Esophagus mucosa (tissue), 1 donor: ENCODE measurements around the gene TDRD9. TPM values are rescaled to one million over a fixed set of nuclear protein-coding genes. Genes with fewer than 3 reads are reported as not detected.

Experiments used
- ATAC-seq: fragments of 200-7000 bp; cut with Tn5 transposase; one replicate; pipeline ENCODE4 v1.9.1; 2020
- total RNA-seq: library from RNA; stranded (reverse); gene quantifications from one replicate; pipeline ENCODE4 v1.2.4, GENCODE V29; 2023
- donor health status: DM: yes; HTN: yes; CAD: no.

The TDRD9 gene
- total RNA-seq, 1 donor from 2014 or later, result 0.16 TPM

DNA sequence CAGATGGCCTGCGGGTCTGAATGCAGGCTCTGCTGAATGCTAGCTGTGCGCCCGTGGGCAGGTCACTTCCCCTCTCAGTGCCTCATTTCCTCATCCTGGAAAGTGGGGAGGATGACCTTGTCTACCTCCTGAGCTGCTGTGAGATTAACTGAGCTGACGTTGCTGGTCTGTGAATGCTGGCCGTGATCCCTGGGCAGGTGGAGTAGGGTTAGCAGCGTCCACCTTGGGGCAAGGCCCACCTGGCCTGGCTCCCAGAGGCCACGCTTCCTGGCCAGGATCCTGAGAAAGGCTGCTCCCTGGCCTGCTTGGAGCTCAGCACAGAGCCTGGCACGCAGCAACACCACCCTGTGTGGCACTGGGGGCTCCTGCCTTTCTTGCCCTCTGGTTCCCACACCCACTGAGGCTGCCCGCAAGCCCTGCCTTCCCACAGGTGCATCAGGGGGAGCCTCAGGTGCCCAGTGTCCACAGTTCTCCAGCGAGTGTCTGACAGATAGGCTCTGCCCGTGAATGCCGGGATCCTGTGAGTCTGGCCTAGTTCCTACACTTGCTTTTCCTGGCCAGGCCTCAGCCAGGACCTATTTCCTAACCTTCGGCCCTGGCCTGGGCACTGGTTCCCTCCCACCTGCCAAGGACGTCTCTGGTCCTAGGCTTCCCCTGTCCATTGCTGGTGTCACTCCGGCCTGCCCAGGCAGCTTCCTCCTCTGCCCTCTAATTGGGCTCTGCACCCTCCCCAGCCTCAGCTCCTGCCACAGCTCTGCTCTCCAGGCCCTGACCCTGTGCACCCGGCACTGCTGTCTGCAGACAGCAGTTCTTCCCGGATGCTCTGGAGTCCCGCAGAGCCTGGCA, 37.2 kb upstream of the TDRD9 start:
- ATAC-seq, result no peak

DNA sequence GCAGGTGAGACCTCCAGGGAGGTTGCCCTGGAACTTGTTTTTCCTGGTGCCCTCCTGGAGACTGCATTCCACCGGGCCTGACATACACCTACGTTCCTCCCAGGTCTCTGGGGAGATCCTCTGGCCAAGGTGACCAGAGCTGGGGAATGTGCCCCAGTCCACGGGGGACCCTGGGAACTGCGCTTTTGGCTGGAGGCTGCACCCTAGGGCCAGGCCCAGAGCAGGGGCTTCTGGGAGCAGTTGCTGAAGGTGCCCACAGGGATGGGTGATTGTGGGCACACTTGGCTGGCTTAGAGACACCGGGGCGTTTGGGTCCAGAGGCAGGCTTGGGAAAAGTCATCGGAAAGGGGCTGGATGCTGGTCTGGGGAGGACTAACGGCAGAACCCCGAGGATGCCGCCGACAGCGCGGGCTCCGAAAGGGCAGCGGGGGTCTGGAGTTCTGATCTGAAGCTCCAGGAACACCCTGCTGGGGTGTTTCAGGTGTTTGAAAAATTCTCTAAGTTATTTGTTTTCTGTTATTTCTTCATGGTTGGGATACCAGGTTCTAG, 36.5 kb upstream of the TDRD9 start:
- no peak for ATAC-seq

GRCh38 chr14:103892247-103892646, 36.0 kb upstream of the TDRD9 start:
- no peak for ATAC-seq

DNA sequence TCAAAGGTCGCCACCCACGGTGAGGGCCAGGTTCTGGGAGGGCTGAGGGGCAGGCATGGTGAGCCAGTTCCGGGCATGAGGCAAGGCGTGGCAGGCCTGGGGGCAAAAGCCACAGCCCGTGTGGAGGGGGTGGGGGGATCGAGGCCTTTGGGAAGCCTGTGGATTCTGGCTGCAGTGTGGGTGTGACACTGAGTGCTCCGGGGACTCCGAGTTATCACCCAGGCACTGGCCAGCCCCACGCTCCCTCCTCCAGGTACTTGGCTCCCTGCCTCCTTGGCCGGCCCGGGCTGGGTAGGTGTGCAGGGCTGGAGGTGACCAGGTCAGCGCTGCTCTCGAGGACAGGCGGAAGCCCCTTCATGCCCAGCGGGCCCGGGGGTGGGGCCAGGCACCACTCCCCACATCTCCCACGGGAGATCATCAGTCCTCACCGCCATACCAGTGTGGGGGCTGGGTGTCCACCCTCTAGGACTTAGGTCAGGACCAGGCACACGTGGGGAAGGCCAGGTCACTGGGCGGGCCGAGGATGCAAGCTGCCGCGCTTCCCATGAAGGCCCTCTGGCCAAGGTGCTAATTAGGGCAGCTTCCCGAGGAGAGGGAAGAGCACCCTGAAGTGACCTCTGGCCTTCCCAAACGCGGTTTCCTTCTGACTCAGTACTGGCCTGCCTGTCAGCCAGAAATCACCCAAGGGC, 34.1 kb upstream of the TDRD9 start:
- no peak for ATAC-seq

DNA sequence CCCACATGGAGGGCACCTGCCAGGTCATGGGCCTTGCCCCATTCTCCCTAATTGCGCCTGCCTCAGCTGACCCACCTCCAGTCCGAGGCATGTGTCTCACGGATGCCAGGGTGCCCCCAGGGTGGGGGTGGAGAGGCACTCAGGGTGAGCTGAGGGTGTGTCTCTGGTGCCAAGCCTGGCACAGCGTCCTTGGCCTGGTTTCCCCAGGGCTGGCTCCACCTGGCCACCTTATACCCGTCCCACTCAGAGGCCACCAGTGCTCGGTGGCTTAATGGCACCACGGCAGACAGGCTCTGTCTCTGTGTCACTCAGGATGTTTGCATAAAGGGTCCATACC, 33.6 kb upstream of the TDRD9 start:
- ATAC-seq, result no peak

GRCh38 chr14:103896578-103896977, 31.7 kb upstream of the TDRD9 start:
- ATAC-seq, result no peak

GRCh38 chr14:103897075-103897947, 30.9 kb upstream of the TDRD9 start:
- peak; percentile 23 for ATAC-seq

GRCh38 chr14:103898204-103898603, 30.1 kb upstream of the TDRD9 start:
- ATAC-seq, result peak; percentile 52

GRCh38 chr14:103898711-103899110, 29.5 kb upstream of the TDRD9 start:
- ATAC-seq, result peak; percentile 24

- ATAC-seq, result no peak
These were observed 28.9 kb upstream of the TDRD9 start for GRCh38 chr14:103899316-103899715.

GRCh38 chr14:103899833-103900232, 28.4 kb upstream of the TDRD9 start:
- no peak for ATAC-seq

DNA sequence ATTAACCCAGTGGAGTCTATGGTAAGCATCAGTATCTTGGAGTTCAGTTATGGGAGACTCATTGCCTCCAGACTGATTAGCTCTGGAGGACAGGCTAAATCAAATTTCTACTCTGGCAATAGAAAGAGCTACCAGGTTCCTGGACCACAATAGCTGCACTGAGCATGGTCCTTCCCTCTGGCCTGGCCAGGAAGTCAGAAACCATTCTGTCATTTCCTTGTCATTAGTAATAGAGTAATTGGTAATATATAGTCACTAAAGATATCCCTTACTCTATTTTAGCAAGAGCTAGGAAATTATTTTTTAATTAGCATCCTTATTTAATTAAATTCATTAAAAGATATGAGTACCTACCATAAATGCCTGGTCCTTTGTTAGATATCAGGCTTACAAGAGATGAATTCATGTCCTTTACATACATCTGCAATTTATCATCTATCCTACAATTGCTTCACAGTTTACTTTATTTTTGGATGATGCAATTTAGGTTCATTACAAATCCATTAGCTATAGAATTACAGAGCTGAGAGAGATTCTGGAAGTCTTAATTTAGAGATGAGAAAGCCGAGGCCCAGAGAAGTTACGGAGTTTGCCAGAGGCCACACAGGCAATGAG, 23.7 kb upstream of the TDRD9 start:
- ATAC-seq, result no peak

DNA sequence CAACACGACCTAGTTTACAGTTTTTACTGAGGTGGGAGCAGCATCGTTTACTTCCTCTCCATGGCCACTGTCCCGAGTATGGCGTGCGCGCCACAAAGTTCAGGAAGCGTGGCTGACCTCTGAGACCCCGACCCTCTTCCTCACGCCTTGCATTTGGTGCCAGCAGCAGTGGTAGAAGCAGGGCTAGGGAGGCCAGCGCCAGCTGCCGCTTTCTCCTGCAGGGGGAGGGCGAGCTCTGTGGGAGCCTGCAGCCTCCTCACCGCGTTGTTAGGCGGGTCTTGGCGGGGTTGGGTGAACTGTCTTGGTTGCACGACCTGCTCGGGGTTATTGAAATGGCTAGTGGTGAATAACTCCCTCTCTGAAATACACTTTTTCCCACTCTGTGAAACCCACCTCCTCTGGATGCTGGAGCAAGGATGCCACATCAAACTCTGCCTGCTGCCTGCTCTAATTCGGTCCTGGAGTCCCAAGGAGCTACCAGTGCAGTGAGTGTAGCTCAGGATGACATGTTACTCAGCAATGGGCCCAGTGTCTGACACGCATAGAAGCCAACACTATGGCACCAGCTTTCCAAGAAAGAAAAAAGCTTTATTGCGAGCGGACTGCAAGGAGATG, 22.3 kb upstream of the TDRD9 start:
- ATAC-seq, result no peak

DNA sequence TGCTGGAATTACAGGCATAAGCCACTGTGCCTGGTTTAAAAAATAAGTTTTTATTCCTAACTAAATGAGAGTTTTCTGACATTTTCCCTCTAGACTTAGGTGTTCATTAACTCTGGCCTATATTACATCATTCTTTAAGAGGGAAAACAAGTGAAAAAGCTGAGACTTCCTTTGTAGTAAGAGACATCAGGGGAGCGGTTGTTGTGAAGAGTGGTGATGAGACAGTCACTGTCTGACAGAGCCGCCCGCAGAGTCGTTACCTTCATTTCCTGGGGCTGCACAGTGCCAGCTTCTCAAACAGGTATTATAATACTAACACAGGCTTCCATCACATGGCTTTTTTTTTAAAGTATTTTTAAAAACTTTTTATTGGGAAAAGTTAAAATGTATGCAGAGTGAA, 19.7 kb upstream of the TDRD9 start:
- ATAC-seq, result no peak

- no peak for ATAC-seq
These were observed 18.6 kb upstream of the TDRD9 start for GRCh38 chr14:103909531-103910261.

DNA sequence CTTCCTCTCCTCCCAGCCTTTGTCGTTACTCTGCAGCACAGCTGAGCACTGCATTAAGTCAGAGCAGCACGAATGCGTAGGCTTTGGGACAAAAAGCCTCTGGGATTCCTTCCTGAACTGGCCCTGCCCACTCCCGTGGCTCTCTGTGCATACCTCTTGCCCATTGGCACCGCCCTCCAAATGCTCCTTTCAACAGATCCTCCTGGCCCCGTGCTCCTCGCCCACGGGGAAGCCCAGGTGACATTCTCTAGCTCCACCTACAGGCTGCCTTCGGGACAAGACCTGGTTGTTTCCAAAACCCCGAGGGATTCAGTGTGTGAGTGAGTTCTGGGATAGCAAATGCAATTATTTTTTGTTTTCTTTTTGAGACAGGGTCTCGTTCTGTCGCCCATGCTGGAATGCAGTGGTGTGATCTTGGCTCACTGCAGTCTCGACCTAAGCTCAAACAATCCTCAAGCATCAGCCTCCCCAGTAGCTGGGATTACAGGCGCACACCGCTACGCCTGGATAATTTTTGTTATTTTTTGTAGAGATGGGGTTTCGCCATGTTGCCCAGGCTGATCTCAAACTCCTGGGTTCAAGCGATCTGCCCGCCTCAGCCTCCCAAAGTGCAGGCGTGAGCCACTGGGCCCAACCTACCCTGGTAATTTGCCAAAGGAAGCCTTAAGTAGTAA, 17.9 kb upstream of the TDRD9 start:
- peak; percentile 98 for ATAC-seq

GRCh38 chr14:103910984-103911383, 17.3 kb upstream of the TDRD9 start:
- ATAC-seq, result no peak

- ATAC-seq, result no peak
These were observed 12.6 kb upstream of the TDRD9 start for GRCh38 chr14:103915616-103916015.

DNA sequence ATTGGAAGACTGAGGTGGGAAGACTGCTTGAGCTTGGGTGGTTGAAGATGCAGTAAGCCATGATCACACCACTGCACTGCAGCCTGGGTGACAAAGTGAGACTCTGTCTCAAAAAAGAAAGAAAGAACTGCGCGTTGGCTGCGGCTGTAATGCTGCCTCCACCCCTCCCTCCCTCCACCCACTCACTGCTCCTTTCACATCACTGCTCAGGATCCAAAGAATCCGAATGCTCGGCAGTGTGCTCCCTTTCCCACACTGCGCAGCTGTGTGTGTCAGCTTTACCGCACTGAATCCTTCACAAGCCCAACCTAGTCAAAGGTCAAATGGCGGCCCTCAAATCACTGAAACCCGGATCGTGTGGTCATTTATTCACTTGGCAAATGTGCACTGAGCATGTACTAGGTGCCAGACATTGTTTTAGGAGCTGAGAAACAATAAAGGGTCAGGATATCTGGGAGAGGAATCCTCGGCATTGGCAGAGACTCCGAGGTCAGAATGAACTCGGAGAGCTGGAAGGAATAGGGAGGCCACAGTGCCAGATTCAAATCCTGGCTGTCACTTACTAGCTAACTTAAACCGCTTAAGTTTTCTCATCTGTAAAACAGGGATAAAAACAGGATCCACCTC, 11.5 kb upstream of the TDRD9 start:
- no peak for ATAC-seq
